HepG2 (cell line): ENCODE measurements around the gene XPO5. TPM values are rescaled to one million over a fixed set of nuclear protein-coding genes. Genes with fewer than 3 reads are reported as not detected.

Source experiments
- ATAC-seq: fragments of 200-7000 bp; cut with Tn5 transposase; 3 replicates; pipeline ENCODE4 v1.9.1; 2020; ENCODE audit warnings: mild to moderate bottlenecking, moderate library complexity
- BruUV-seq: library from RNA; stranded (reverse); fragments of 400-500 nt; replicated peaks from 2 replicates; lab custom pipeline; 2021; lab: Mats Ljungman, UMichigan
- CTCF ChIA-PET: fragments of 300-600 bp; formaldehyde crosslinking; extraction: SDS; loops from one replicate; lab custom pipeline; 2021; ENCODE audit warnings: low total read pairs, inconsistent platforms, low intra/inter-chr PET ratio; lab: Yijun Ruan, JAX
- POLR2A ChIA-PET: fragments of 350-600 bp; sonication (Branson Sonifier 250); formaldehyde crosslinking; loops from one replicate; lab custom pipeline; 2020; ENCODE audit warnings: antibody characterized with exemption, inconsistent platforms; lab: Yijun Ruan, JAX
- DNase-seq: peaks from one replicate; pipeline ENCODE4 v3.0.0-alpha.2; 2015; ENCODE audit warnings: low spot score
- FAIRE-seq: peaks from 3 replicates; lab custom pipeline; 2011; peaks lifted over from hg19 to GRCh38; lab: Jason Lieb, UNC
- H2AFZ ChIP-seq: one replicate; pipeline ENCODE4 v1.6.1; 2011; ENCODE audit warnings: low read length, inconsistent platforms
- H3K27ac ChIP-seq: fragments of 300-600 bp; 3 replicates; pipeline ENCODE4 v1.8.0; 2011; ENCODE audit warnings: mixed run types, mild to moderate bottlenecking, mixed read lengths, low read length, inconsistent platforms; ENCODE audit not compliant: insufficient read depth; ENCODE audit errors: extremely low read length
- H3K27me3 ChIP-seq, 2 experiments: fragments of 200-600 bp in 1 of 2; 2 replicates in 1 of 2; 3 replicates in 1 of 2; pipeline versions ENCODE4 v1.6.0 to v1.8.0; 2011; ENCODE audit warnings: low read length in 2 of 2, mild to moderate bottlenecking in 2 of 2, moderate library complexity in 2 of 2, inconsistent platforms in 1 of 2; ENCODE audit not compliant: insufficient read depth in 2 of 2, control insufficient read depth in 1 of 2
- H3K36me3 ChIP-seq, 2 experiments: fragments of 200-600 bp in 1 of 2; replicated peaks in 1 of 2; 2 replicates in 1 of 2; 3 replicates in 1 of 2; pipeline versions ENCODE4 v1.5.1 to v1.8.0; 2011; ENCODE audit warnings: low read length in 2 of 2, inconsistent platforms in 1 of 2; ENCODE audit not compliant: insufficient read depth in 2 of 2, control insufficient read depth in 1 of 2
- H3K4me1 ChIP-seq: 2 replicates; pipeline ENCODE4 v1.5.1; 2012; ENCODE audit warnings: low read length, inconsistent platforms; ENCODE audit not compliant: insufficient read depth
- H3K4me2 ChIP-seq: 2 replicates; pipeline ENCODE4 v1.6.0; 2011; ENCODE audit warnings: low read depth, low read length, inconsistent platforms
- H3K4me3 ChIP-seq, 3 experiments: fragments of 200-600 bp in 1 of 3; sonication (generic), shearing (Covaris generic) in 1 of 3; replicated peaks in 1 of 3; 2 replicates each; pipeline ENCODE4 v1.5.1; 2011 to 2016; ENCODE audit warnings: low read length in 3 of 3, inconsistent platforms in 2 of 3, low read depth in 2 of 3, mild to moderate bottlenecking in 2 of 3, control low read depth in 1 of 3, mixed read lengths in 1 of 3; ENCODE audit not compliant: insufficient read depth in 1 of 3
- H3K79me2 ChIP-seq: one replicate; pipeline ENCODE4 v1.6.1; 2011; ENCODE audit warnings: low read length, inconsistent platforms; ENCODE audit not compliant: insufficient read depth
- H3K9ac ChIP-seq: 2 replicates; pipeline ENCODE4 v1.6.0; 2011; ENCODE audit warnings: mild to moderate bottlenecking, low read depth, low read length, inconsistent platforms; ENCODE audit not compliant: insufficient read depth
- H3K9me3 ChIP-seq: 2 replicates; pipeline ENCODE4 v1.5.1; 2012; ENCODE audit warnings: mild to moderate bottlenecking, low read length
- H4K20me1 ChIP-seq: 2 replicates; pipeline ENCODE4 v1.6.0; 2011; ENCODE audit warnings: inconsistent platforms, mild to moderate bottlenecking, low read length, moderate library complexity; ENCODE audit not compliant: insufficient read depth
- ARHGAP35 ChIP-seq: sonication (generic); formaldehyde crosslinking; IDR thresholded peaks from 2 replicates; pipeline ENCODE4 v1.9.0; 2022; ENCODE audit warnings: mild to moderate bottlenecking, inconsistent platforms, moderate library complexity, missing genetic modification reagents, borderline replicate concordance
- ATF7 ChIP-seq, 2 experiments: fragments of 450-650 bp in 1 of 2; sonication (generic) in 1 of 2; formaldehyde crosslinking in 1 of 2; IDR thresholded peaks; 2 replicates each; pipeline versions ENCODE4 v1.4.0 to v1.6.1; 2016 to 2020; ENCODE audit warnings: antibody characterized with exemption in 1 of 2, mild to moderate bottlenecking in 1 of 2, missing genetic modification reagents in 1 of 2
- HOXA9 ChIP-seq: sonication (generic); formaldehyde crosslinking; IDR thresholded peaks from 2 replicates; pipeline ENCODE4 v1.8.1; 2022; ENCODE audit warnings: missing genetic modification reagents, mild to moderate bottlenecking, moderate library complexity, borderline replicate concordance
- MIER2 ChIP-seq: IDR thresholded peaks from 2 replicates; pipeline ENCODE4 v1.6.1; 2016; ENCODE audit warnings: missing biosample characterization, missing genetic modification reagents
- POLR2G ChIP-seq: fragments of 200-400 bp; formaldehyde crosslinking; IDR thresholded peaks from 2 replicates; pipeline ENCODE4 v1.6.1; 2018; ENCODE audit warnings: mild to moderate bottlenecking, low read depth, low read length, moderate library complexity
- SAP130 ChIP-seq: IDR thresholded peaks from 2 replicates; pipeline ENCODE4 v1.6.1; 2016; ENCODE audit warnings: low read depth
- SP5 ChIP-seq: IDR thresholded peaks from 2 replicates; pipeline ENCODE4 v1.6.1; 2016; ENCODE audit warnings: low read depth, borderline replicate concordance
- STAG1 ChIP-seq: sonication (generic); formaldehyde crosslinking; IDR thresholded peaks from 2 replicates; pipeline ENCODE4 v1.4.0; 2020; ENCODE audit warnings: missing genetic modification reagents
- STAT5B ChIP-seq: sonication (generic); formaldehyde crosslinking; IDR thresholded peaks from 2 replicates; pipeline ENCODE4 v1.4.0; 2020; ENCODE audit warnings: missing genetic modification reagents
- ZBTB43 ChIP-seq: sonication (generic); formaldehyde crosslinking; conservative IDR thresholded peaks from 2 replicates; pipeline ENCODE4 v1.4.0; 2020; ENCODE audit warnings: missing genetic modification reagents
- ZNF343 ChIP-seq: sonication (generic); formaldehyde crosslinking; IDR thresholded peaks from 2 replicates; pipeline ENCODE4 v1.4.0; 2020; ENCODE audit warnings: mild to moderate bottlenecking, missing genetic modification reagents
- ZNF577 ChIP-seq: sonication (generic); formaldehyde crosslinking; IDR thresholded peaks from 2 replicates; pipeline ENCODE4 v1.4.0; 2020; ENCODE audit warnings: mild to moderate bottlenecking, low read depth, missing genetic modification reagents, borderline replicate concordance
- ZNF597 ChIP-seq: sonication (generic); formaldehyde crosslinking; IDR thresholded peaks from 2 replicates; pipeline ENCODE4 v1.5.0; 2020; ENCODE audit warnings: missing genetic modification reagents
- ZNF646 ChIP-seq: sonication (generic); formaldehyde crosslinking; IDR thresholded peaks from 2 replicates; pipeline ENCODE4 v1.9.0; 2021; ENCODE audit warnings: mild to moderate bottlenecking, missing genetic modification reagents
- WGBS: methylation state at CpG from one replicate; pipeline ENCODE4 v1.1.6; 2017; ENCODE audit warnings: low lambda C conversion rate; 5-methylcytosine and 5-hydroxymethylcytosine counted together
- in situ Hi-C: cut with HindIII; loops from 2 replicates; pipeline ENCODE4 v1.10.0; 2017; ENCODE audit warnings: low pct_unique_long_range_greater_than_20kb; ENCODE audit not compliant: extremely low pct_ligation_motif_present
- intact Hi-C: fragments of 100-400 bp; cut with micrococcal nuclease; formaldehyde crosslinking; loops from one replicate; pipeline ENCODE4 v1.10.0; 2022; ENCODE audit not compliant: unreplicated experiment
- polyA plus RNA-seq, 8 experiments: library from polyadenylated mRNA; depleted of rRNA in 3 of 8; stranded (reverse) in 7 of 8; unstranded in 1 of 8; fragments of >200 nt; fragmentation: Illumina TruSeq in 4 of 8; extraction: Trizol in 4 of 8; gene quantifications; 2 replicates each; pipeline versions ENCODE4 v1.2.1 to v1.2.3, GENCODE V29; 2011 to 2016; ENCODE audit warnings: low read depth in 4 of 8, missing spikeins in 1 of 8, mixed read lengths in 1 of 8; ENCODE audit not compliant: insufficient read depth in 1 of 8
- total RNA-seq, 5 experiments: library from RNA; depleted of rRNA; stranded (reverse); fragments of >200 nt; fragmentation: Illumina TruSeq; extraction: Trizol; gene quantifications; 2 replicates each; pipeline ENCODE4 v1.2.3, GENCODE V29; 2016; ENCODE audit warnings: low read depth in 1 of 5

The XPO5 gene
- total and polyA plus RNA-seq, 2 of the 13 experiments (the other 11 are each of a cell fraction or from before 2014, with no cell fraction given), result 52.2 to 68.0 TPM

- in situ Hi-C loops, result no loop called here
- ChIA-PET CTCF (interaction anchor here (0.9 to 3.0 kb wide), 4 partner anchors 11 to 120 kb away, joined by 3 to 39 read pairs (median 4); partner anchors contain the start of gene DLK2), POLR2A (interaction anchor here (1.3 to 2.7 kb wide), 8 partner anchors 10 to 138 kb away, joined by 3 to 18 read pairs (median 8); partner anchors contain the start of genes DLK2, GTPBP2, POLR1C and YIPF3)
- BruUV-seq, result no TSS peak
- peak overlapping the region; percentile 43 for H3K4me2 ChIP-seq
- peak; percentile 71 for ATAC-seq
- H3K79me2 ChIP-seq, result no peaks in the 10 kb centered on the region
- H3K27ac ChIP-seq, result no peak overlapping the region
- intact Hi-C loops, result loop anchor here (1.0 to 5.0 kb wide), 3 partner anchors 53 to 245 kb away; no protein-coding TSS in a partner anchor
- 41% methylated on average over 8 of the region's 14 CpGs for WGBS
- H3K27me3 ChIP-seq, result peaks cover 3 to 7% of the 10 kb centered on the region in 2 experiments; a peak in 4 of 5 replicates
- FAIRE-seq, result peak; percentile 98
- H3K36me3 ChIP-seq, result peaks cover 27 to 31% of the 10 kb centered on the region in 2 experiments
- no peak overlapping the region for H2AFZ ChIP-seq
- DNase-seq, result peak; percentile 76
- no peaks in the 10 kb centered on the region for H3K9me3 ChIP-seq
- no peak overlapping the region for H3K9ac ChIP-seq
- no peak overlapping the region; a peak in 1 of 6 replicates for H3K4me3 ChIP-seq
- peaks cover 47% of the 10 kb centered on the region for H3K4me1 ChIP-seq
- no peaks in the 10 kb centered on the region; the same call in 1 of the 2 replicates for H4K20me1 ChIP-seq
- no peak for TF ChIP-seq ZNF597
- peak; percentile 97 for TF ChIP-seq STAG1 (CRISPR knock-in tag)
- no peak for TF ChIP-seq ZNF577 (CRISPR knock-in tag)
- peak; percentile 61; the same call in 1 of the 2 replicates for TF ChIP-seq SAP130 (CRISPR knock-in tag)
- TF ChIP-seq ATF7 (IDR thresholded peaks at IDR 0.05), result no peak
- no peak for TF ChIP-seq ATF7 (CRISPR knock-in tag; IDR thresholded peaks at IDR 0.05)
- TF ChIP-seq ZBTB43 (CRISPR knock-in tag), result no peak
- TF ChIP-seq MIER2 (CRISPR knock-in tag), result no peak
- TF ChIP-seq STAT5B (CRISPR knock-in tag), result no peak
- no peak for TF ChIP-seq HOXA9 (CRISPR knock-in tag)
- TF ChIP-seq ZNF646 (CRISPR knock-in tag), result no peak
- peak; percentile 61 for TF ChIP-seq POLR2G
- 0 out of 2 replicates have a peak, but pooled peaks have one; percentile 18 for TF ChIP-seq ARHGAP35 (CRISPR knock-in tag)
- no peak for TF ChIP-seq SP5 (CRISPR knock-in tag)
- TF ChIP-seq ZNF343, result no peak
These were observed 69.0 kb downstream of the XPO5 start for GRCh38 chr6:43506667-43507471.
